ENCODE results near the gene HSD17B2.
A peak's percentile ranks its signal among the peaks of the same experiment; 100 is the strongest.

HSD17B2 gene

DNA sequence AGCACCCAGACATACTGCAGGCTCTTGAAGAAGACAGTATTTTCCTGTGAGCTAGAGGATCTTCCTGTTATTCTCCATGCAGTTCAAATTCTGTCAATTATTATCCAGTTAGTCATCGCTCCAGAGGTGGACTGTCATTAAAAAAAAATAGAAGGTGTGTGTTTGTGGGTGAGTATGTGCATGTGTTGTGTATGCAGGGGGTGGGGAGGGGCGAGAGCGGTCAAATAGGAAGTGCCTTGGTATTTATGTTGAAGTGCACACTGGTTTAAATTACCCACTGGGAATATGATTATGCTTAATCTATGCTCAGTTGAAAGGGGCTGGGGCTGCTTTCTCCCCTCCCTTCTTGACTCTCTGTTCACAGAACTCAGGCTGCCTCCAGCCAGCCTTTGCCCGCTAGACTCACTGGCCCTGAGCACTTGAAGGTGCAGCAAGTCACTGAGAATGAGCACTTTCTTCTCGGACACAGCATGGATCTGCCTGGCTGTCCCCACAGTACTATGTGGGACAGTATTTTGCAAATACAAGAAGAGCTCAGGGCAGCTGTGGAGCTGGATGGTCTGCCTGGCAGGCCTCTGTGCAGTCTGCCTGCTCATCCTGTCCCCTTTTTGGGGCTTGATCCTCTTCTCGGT, at the start of gene HSD17B2:
Gene HSD17B2 (plus strand): TSS at position 273 of the 632 bp plus-strand sequence. CDS start 172 bp downstream, at position 445.
- TF ChIP-seq, protein P1, sequence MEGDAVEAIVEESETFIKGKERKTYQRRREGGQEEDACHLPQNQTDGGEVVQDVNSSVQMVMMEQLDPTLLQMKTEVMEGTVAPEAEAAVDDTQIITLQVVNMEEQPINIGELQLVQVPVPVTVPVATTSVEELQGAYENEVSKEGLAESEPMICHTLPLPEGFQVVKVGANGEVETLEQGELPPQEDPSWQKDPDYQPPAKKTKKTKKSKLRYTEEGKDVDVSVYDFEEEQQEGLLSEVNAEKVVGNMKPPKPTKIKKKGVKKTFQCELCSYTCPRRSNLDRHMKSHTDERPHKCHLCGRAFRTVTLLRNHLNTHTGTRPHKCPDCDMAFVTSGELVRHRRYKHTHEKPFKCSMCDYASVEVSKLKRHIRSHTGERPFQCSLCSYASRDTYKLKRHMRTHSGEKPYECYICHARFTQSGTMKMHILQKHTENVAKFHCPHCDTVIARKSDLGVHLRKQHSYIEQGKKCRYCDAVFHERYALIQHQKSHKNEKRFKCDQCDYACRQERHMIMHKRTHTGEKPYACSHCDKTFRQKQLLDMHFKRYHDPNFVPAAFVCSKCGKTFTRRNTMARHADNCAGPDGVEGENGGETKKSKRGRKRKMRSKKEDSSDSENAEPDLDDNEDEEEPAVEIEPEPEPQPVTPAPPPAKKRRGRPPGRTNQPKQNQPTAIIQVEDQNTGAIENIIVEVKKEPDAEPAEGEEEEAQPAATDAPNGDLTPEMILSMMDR (IDR thresholded peaks at IDR 0.05; ENCODE audit: insufficient read depth, low read depth, low read length, missing control alignments), result no peak
- no peak within 1 kb of the TSS for H3K4me3 ChIP-seq (ENCODE audit: low read length)
- DNase-seq (ENCODE audit: low read depth), result peak; percentile 76

GRCh38 chr16:81987121-81987520, 47.9 kb upstream of the HSD17B2 start:
- TF ChIP-seq, protein P1 (IDR thresholded peaks at IDR 0.05; ENCODE audit: insufficient read depth, low read depth, low read length, missing control alignments), result no peak
- no peak for DNase-seq (ENCODE audit: low read depth)
- H3K4me3 ChIP-seq (ENCODE audit: low read length), result no peak overlapping the region

GRCh38 chr16:81987706-81988105, 47.3 kb upstream of the HSD17B2 start:
- TF ChIP-seq, protein P1 (IDR thresholded peaks at IDR 0.05; ENCODE audit: insufficient read depth, low read depth, low read length, missing control alignments), result no peak
- DNase-seq (ENCODE audit: low read depth), result peak; percentile 50

GRCh38 chr16:81992859-81993258, 42.2 kb upstream of the HSD17B2 start:
- DNase-seq (ENCODE audit: low read depth), result no peak
- H3K4me3 ChIP-seq (ENCODE audit: low read length), result no peak overlapping the region
- TF ChIP-seq, protein P1 (IDR thresholded peaks at IDR 0.05; ENCODE audit: insufficient read depth, low read depth, low read length, missing control alignments), result no peak

More at GRCh38 chr16:81987706-81988105, 47.3 kb upstream of the HSD17B2 start:
- no peak overlapping the region for H3K4me3 ChIP-seq (ENCODE audit: low read length)

DNA sequence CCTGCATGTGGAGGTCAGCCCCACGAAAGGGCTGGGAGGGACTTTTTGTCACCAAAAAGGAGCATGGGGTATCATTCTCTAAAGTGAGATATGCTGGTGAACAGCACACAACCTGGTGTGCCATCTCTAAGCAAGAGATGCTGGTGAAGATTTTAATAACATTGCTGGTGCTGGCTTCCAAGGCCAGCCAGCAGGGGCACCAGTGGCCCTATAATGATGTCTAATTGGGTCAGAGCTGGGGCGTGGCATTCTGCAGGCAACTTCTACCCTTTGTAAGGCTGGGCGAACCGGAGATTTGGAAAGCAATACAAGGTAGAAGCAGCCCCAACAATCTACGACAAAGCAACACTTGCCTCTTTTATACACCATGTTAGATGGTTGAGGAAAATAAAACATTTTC, 40.6 kb upstream of the HSD17B2 start:
- TF ChIP-seq, protein P1 (IDR thresholded peaks at IDR 0.05; ENCODE audit: insufficient read depth, low read depth, low read length, missing control alignments), result peak; percentile 37
- no peak overlapping the region for H3K4me3 ChIP-seq (ENCODE audit: low read length)
- DNase-seq (ENCODE audit: low read depth), result no peak

DNA sequence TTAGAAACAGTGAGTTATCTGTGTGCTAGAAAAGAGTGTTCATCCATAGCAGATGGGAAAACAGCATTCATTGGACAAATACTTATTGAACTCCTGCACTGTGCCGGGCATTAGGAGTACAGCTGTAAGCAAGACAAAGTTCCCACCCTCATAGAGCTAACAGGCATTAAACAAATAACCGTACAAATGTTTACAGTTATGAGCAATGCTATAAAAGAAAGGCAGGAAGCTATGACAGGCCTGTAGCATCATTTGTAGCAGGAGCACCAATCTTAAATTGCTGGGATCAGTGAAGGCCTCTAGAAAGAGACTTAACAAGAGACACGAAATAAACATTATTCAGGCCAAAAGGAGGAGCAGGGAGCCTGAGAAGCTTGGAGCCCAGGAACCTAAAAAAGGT, 39.4 kb upstream of the HSD17B2 start:
- H3K4me3 ChIP-seq (ENCODE audit: low read length), result no peak overlapping the region
- TF ChIP-seq, protein P1 (IDR thresholded peaks at IDR 0.05; ENCODE audit: insufficient read depth, low read depth, low read length, missing control alignments), result no peak
- no peak for DNase-seq (ENCODE audit: low read depth)

Data from epithelial cell of esophagus (primary cell).